HG03108 (cell line): ENCODE data around the gene PDE11A.
"Not testable (repeated sequence)": the region's sequence is repeated elsewhere in the genome, so short reads cannot be mapped to it uniquely, and the experiment has no call there.

Experiments
- ATAC-seq: cut with Tn5 transposase; IDR thresholded peaks from one replicate; pipeline ENCODE4 v1.9.1; 2021; ENCODE audit warnings: moderate library complexity; ENCODE audit not compliant: unreplicated experiment

PDE11A gene

DNA sequence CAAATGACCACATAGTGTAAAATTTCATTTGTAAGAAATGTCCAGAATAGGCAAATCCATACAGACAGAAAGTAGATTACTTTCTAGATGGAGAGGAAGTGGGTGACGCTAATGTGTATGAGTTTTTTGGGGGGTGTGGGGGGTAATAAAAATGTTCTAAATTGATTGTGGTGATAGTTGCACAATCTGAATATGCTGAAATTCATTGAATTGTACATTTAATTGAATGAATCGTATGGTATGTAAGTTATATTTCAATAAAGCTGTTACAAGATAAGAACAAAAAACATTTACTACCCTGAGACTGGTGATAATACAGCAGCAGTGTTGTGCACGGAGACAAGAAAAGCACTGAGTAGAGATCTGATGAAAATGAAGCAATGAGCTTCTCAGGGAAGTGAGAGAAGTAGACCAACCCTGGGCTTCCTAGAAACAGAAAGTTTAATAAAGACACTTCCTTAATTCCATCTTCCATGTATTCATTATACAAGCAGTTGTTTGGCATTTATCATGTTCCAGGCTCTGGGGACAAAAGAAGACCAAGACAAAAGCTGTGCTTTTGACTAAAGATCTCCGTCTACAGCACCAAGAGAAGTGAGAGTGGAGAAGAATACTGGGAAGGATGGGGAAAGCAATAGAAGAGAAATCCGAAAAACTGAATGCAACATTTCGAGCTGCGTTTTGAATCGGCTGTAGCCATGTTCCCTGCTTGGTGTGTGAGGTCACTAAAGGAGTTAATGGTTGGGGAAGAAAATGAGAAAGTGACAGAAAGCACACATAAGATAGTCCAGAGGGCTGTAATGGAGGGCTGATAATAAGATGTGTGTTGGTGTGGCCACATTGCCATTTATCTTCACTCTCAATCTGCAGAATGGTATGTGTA lies 1.8 kb upstream of the PDE11A start:
- ATAC-seq = no peak

DNA sequence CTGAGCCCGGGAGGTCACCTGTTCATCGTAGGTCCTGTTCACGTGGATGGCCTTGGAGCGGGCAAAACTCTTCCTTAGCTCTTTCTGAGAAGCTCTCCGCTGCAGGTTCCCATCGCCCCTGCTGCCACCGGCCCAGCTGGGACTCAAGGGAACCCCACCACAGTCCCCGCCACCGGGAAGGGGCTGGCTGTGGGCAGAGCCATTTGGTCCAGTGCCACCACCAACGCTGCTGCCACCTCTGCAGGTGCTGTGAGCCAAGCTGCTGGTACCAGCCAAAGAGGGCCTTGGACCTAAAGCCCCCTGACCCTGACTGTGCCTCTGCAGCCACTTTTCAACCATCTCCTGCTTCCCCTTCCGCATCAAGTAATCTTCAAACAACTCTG lies 586 bp downstream of the PDE11A start:
- no peak for ATAC-seq

DNA sequence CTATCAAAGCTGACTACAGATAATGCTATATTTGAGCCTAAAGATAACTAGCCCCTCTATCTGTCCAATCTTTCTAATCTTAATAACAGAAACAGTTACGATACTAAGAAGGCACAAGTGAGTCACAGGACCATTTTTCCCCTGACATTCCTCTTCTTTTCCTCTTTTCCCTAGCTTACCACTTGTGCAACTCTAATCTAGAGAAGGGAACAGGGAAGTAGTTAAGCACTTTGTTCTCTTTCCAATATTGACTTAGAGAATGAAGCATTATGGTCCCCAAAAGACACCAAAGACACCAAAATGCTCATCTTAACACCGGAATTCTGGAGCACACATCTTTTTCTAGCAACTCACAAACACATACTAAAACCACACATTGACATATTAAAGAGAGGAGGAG lies 1.8 kb downstream of the PDE11A start:
- no peak for ATAC-seq

- no peak for ATAC-seq
Observed at GRCh38 chr2:178069551-178069950, 3.0 kb downstream of the PDE11A start.

GRCh38 chr2:178068823-178069454 lies 3.6 kb downstream of the PDE11A start:
- ATAC-seq = no peak

- no peak for ATAC-seq
Observed at GRCh38 chr2:178066890-178067669, 5.5 kb downstream of the PDE11A start.

DNA sequence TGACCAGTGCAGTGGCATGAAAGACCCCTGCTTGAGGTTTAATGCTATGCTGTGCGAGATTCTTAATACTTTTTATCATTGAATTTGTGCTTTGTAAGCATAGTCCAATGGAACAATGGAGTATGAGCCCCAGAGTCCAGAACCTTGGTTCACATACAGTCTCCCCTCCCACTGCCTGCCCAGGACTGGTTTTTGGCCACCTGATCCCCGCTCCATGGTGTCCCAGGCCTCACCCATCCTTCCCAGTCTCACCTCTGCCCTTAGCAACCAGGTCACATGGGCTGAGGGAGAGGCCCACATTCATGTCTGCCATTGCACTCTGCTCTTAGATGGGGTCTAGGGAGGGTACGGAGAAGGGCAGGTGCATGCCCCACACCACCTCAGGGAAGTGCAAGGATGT lies 6.3 kb downstream of the PDE11A start:
- ATAC-seq = no peak

GRCh38 chr2:178059681-178060080 lies 12.9 kb downstream of the PDE11A start:
- ATAC-seq = no peak

GRCh38 chr2:178059111-178059510 lies 13.5 kb downstream of the PDE11A start:
- no peak for ATAC-seq

DNA sequence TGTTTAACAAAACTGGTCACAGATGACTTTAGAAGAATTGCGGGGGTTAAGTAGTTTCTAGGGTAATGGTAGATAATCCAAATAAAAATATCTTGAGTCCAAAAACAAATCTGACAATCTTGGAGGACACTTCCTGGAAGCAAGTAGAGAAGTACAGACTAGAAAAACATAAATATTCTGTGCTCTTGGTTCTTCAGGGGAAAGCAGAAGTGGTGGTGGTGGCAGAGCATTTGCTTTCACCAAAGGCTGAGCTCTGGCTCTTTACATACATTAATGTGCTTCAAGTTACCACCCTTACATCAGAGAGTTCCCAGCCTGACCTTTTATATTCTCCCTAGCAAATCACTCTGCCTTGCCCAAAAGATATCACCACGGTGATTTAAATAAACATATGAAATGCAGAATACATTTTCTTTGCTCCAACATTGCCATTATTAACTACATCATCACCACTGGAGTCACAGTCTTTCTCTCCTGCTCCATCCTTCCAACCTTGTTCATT lies 15.3 kb downstream of the PDE11A start:
- ATAC-seq = no peak

DNA sequence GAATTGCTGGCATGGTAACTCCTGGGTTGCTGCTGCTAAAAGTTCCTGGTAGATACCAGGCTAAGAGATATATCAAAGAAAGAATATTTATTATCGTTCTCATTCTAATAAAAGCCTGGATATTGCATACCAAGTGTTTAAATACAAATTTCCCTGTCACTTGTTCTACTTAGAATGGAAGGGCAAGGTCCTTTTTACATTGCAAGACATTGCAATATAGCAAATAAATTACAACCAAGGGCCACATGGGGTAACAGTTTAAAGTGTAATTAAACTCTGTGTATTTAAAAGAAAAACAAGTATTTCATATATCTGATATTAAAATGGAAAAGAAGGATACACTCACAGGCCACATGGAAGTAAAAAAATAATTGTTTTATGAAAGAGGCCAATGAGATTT lies 16.2 kb downstream of the PDE11A start:
- no peak for ATAC-seq

DNA sequence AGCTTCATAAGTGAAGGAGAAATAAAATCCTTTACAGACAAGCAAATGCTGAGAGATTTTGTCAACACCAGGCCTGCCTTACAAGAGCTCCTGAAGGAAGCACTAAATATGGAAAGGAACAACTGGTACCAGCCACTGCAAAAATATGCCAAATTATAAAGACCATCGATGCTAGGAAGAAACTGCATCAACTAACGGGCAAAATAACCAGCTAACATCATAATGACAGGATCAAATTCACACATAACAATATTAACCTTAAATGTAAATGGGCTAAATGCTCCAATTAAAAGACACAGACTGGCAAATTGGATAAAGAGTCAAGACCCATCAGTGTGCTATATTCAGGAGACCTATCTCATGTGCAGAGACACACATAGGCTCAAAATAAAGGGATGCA lies 21.3 kb downstream of the PDE11A start:
- not testable (repeated sequence) for ATAC-seq

GRCh38 chr2:178047391-178047790 lies 25.2 kb downstream of the PDE11A start:
- ATAC-seq = no peak

DNA sequence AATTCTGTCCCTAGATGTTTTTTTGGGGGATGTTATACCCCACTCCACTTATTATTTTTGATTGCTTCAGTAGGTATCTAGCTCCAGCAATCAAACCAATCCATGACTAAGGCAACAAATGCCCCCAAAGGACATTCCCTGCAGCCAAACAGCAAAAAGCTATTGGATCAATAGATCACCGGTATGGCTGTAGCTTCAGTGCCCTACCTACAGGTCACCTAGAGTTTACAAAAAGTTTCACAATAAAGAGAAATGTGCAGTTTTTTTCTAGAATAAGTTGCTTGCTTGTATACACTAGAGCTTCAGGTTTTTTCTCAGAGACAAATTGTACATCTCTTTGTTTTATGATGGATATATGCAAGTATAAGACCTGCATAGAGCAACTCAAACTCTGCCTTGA lies 27.7 kb downstream of the PDE11A start:
- ATAC-seq = no peak

- no peak for ATAC-seq
Observed at GRCh38 chr2:178043266-178043665, 29.3 kb downstream of the PDE11A start.

GRCh38 chr2:178033583-178033982 lies 39.0 kb downstream of the PDE11A start:
- not testable (repeated sequence) for ATAC-seq

GRCh38 chr2:178029342-178029741 lies 43.2 kb downstream of the PDE11A start:
- no peak for ATAC-seq

DNA sequence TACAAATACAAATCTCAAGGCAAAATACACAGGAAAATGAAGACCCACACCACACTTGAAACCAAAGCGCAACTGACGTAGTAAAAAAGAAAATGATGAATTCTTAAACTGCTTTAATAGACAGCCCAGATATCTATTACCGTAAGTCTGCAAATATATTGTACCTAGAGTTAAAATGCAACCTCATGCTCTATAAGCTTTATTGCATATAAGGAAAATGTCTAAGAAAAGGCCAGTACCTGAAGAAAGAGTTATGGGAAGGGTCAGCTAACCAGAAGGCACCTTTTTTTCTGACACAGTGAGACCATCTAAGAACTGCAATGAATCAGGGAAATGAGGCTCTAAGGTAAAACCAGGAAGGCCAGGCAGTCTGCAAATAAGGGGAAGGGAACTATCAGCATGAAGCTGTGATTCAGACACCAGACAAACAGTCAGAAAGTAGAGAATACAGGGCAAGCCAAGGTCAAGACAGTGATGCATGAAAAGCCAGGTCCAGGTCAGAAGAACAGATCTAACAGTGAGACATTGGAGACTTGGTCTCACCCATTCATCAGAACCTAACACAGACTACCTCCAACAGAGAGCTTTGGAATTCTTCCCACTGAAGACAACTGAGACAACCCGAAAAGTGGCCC lies 46.9 kb downstream of the PDE11A start:
- ATAC-seq = no peak

- ATAC-seq = no peak
Observed at GRCh38 chr2:178018141-178018540, 54.4 kb downstream of the PDE11A start.

DNA sequence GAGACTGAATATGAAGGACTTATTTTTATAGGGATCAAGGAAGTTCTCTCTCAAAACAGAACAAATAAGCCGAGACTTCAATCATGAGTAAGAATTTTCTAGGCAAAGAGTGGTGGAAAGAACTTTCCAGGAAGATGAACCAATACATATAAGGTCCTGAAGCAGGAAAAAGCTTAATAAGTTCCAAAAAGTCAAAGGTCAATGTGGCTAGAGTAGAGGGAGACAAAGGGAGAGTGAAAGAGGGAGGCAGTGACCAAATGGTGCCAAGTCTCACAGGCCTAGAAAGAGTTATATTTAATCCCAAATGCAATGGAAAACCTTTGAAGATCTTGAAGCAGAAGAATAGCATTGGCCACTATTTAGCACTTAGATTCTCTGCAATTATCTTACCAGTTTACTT lies 56.0 kb downstream of the PDE11A start:
- no peak for ATAC-seq

DNA sequence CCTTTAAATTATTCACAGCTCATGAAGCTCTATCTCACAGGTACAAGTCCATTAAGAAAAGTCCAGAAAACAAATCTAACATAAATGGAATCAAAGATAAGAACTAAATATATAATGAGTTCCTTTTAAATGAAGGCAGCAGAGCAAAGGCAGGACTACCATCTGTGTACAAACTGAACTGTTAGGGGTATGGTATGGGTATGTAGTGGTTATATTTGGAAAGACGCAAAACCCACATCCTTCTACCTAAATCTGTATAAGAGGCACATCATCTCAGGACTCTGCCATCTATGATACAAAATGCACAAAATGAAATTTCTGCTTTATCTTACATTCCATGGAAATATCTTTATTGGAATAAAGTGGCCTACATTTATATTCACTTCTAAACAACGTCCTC lies 59.9 kb downstream of the PDE11A start:
- no peak for ATAC-seq
